Measurements from ENCODE around the gene THAP8.
A peak's percentile ranks its signal among the peaks of the same experiment; 100 is the strongest.
"Not testable (repeated sequence)": the region's sequence is repeated elsewhere in the genome, so short reads cannot be mapped to it uniquely, and the experiment has no call there.

THAP8 gene

DNA sequence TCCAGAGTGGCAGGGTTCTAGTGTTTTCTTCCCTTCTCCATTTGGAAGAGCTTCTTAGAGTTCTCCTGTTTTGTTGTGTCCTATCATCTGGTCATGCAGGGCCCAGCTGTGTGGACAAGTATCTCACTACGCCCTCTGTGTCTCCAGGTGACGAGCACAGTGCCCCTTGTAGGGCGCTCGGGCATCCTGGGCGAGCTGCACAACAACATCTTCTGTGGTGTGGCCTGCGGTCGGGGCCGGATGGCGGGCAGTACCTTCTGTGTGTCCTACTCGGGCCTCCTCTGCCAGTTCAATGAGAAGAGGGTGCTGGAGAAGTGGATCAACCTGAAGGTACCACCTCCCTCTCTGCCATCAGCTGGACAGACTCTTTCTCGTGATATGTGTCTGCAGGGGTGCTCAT, 13.6 kb upstream of the THAP8 start:
- DNase-seq = no peak

DNA sequence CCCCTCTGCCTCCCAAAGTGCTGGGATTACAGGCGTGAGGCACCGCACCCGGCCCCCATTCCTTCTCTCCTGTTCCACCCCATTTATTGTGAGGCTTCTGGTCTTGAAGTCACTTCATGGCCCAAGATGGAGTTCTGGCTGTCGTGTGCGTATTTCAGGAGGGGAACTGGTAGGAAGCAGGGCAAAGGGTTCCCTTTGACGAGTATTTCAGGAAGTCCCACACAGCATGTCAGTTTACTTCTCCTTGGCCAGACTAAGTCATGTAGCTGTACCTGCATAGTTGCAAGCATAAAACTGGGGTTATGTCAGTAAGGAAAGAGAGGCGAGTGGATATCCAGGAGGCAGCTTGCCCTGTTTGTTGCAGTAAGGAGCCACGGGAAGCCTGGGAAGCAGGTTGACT, 10.7 kb upstream of the THAP8 start:
- no peak for DNase-seq

DNA sequence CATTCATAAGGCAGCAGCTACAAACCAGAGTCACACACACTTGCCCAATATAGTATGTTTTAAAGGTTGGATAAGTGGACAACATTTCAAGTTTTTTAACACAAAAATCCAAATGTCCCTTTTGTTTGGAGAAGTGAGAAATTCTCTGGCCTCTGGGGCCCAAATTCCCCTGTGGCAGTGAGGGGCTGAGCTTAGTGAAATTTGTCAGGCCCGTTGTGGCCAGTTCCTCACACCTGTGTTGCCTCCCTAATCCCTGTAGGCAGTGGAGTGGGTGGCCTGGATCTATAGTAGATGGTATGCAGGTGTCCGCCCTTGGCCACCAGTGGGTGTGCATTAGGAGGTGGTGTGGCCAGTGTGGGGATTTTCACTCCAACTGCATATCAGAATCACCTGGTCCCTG, 7.3 kb upstream of the THAP8 start:
- DNase-seq = no peak

DNA sequence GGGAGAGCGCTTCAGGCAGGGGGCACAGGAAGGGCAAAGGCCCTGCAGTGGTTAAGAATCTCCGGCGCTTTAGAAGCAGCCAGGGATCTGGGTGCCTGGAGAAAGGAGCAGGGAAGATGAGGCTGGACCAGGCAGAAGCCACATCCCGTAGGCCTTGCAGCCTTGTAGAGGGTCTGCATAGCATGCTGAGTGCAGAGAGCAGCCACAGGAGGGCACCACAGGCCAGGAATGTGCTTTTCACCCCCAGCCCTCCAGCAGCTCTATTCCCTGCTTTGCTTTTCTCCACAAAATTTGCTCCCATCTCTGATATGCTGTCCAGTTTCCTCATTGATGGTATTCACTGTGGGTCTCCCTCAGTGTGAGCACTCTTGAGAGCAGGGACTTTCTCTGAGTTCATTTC, 6.3 kb upstream of the THAP8 start:
- no peak for DNase-seq

DNA sequence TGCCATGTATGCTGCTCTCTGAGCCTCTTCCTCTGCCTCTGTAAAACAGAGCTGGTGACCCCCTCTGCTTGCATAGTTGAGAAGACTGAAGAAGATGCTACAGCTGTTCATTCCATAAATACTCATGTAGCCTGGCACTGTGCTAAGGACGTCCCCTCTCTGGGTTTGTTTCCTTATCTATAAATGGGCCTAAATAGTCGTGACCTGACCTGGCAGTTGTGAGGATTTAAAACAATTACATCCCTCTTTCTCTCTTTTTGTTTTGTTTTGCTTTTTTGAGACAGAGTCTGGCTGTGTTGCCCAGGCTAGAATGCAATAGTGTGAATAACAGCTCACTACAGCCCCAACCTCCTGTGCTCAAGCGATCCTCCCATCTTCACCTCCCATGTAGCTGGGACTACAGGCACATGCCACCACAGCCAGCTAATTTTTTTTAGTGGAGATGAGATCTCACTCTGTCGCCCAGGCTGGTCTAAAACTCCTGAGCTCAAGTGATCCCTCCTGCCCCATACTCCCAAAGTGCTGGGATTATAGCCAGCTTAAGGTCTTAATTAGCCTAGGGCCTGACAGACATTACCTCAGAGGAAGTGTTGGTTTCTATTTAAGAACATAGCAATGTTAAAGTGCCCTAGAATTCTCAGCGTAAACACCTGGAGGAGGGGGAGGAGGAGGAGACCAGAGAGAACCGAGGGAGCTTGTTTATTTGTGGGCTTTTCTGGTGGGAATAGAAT, 5.3 kb upstream of the THAP8 start:
- DNase-seq = no peak

DNA sequence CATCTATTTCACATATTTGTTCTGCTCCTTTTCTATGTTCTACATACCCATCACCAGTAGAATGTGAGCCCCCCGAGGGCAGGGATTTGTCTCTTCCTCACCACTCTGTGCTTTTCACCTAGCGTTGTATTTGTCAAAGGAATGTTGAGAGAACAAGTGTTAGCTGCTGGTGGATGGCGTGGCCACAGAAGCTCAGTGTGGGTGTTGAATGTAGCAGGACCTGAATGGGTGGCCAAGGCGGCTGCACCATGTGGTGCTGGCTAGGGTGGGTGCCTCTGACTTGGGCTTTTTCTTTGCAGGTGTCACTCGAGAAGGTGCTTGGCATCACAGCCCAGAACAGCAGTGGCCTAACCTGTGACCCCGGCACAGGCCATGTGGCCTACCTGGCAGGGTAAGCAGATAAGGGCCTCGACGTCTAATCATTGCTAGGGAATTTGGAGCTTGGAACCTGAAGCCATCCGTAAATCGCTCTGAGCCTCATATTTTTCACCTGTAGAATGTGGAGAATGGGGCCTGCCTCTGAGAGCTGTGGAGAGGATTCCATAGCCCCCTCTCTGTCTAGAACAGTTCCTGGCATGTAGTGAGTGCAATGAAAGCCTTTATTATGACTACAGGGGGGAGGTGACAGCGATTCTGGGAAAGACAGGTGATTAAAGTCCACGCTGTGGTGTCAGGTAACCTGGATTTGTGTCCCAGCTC, 4.5 kb upstream of the THAP8 start:
- DNase-seq = no peak

DNA sequence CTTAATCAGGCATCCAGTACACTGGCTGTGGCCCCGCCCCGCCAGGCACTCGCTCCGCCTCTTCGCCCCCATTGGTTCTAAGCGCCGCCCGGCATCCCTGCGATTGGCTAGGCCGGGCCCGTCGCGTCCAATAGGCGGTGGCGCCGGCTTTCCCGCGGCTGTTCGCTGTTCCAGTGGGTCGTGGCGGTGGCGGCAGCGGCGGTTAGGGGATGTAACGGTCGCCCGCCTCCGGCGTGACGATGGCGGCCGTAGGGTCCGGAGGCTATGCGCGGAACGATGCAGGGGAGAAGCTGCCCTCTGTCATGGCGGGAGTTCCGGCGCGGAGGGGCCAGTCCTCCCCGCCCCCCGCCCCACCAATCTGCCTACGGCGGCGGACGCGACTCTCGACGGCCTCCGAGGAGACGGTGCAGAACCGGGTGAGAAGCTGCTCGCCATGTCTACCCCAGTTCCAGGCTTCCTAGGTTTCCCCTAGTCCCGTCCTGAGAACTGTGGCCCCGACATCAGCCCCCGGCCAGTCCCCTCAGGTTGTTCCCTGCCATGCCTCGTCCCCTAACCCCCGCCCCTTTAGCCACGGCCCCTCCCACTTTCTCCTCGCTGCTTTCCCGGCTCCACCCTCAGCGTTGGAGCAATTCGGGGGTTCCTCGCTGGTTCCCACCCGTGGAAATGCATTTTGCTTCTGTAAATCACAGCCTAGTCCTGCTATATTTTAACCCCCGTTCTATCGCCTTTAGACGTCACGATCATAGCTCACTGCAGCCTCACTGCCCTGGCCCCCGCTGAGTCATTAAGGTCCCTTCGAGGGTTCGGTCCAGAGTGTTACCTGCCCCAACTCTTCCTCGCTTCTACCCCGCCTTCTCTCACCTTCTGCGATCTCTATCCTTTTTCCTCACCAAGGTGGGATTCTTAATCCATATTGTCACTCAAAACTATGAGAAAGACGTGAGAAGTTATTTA, 925 bp upstream of the THAP8 start, which contains the start of gene WDR62:
Gene WDR62, plus strand, starts transcription at position 165 of the 954 bp plus-strand sequence. Its CDS starts 75 bp downstream, at position 240.
- DNase-seq = peak; percentile 91 to 92

DNA sequence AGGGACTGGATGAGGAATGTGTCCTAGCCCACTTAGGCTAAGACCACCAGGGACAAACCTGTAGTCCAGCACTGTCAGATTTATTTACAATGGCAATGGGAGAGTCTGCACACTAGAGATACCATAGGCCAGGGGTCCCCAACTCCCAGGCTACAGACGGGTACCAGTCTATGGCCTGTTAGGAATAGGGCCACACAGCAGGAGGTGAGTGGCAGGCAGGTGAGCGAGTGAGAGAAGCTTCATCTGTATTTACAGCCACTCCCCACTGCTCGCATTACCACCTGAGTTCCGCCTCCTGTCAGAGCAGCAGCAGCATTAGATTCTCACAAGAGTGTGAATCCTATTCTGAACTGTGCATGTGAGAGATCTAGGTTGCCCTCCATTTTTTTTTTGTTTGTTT, 2.4 kb downstream of the THAP8 start:
- no peak for DNase-seq

DNA sequence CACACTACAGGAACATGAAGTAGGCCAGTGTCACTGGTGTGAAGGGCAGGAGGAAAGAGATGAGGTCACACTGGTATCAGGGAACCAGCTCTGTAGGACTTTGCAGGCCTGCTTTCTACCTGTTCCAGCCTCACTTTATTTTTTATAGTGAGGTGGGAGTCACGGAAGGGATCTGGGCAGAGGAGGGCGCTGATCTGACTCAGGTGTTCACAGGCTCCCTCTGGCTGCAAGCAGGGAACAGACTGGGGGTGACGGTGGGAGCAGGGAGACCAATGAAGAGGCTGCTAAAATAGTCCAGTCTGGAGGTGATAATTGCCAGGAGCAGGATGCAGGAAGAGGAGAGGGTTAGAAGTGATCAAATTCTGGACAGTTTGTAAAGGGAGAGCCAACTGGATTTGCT, 2.8 kb downstream of the THAP8 start:
- DNase-seq = no peak

DNA sequence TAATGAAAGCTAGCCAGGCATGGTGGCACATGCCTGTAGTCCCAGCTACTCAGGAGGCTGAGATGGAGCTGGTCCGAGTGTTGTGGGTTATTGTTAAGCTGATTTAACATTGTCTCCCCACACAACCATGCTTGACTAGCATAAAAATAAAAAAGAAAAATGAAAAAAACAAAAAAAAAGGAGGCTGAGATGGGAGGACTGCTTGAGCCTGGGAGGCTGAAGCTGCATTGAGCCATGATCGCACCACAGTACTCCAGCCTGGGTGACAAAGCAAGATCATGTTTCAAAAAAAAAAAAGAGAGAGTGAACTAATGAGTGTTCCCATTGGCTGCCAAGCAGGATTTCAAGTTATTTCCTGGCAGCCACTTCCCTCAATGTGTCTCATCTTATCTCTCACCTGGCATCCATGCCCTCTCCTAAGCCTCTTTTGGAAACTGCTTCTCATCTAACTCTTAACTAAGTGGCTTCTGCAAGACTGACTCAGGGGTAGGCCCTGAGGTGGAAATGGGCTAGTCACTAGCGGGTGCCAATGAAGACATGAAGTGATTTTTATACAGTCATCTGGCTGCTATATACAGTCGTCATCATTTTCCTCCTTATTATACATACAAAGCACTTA, 4.9 kb downstream of the THAP8 start:
- DNase-seq = no peak

DNA sequence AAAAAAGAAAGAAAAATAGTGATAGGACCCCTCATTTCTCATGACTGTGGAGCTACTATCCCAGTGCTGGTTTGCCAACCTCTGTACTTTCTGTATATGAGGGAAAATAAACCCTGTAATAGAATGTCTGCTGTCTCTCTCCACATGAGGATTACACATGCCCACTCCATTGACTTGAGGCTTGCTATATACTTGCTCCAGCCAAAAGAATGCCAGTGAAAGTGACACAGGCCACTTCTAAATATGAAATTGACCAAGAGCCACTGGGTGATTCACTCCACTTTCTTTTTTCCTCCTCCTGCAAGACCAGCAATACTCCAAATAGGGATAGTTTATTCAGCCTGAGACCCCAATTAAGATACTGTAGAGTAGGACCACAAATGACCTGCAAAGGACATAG, 6.2 kb downstream of the THAP8 start:
- no peak for DNase-seq

DNA sequence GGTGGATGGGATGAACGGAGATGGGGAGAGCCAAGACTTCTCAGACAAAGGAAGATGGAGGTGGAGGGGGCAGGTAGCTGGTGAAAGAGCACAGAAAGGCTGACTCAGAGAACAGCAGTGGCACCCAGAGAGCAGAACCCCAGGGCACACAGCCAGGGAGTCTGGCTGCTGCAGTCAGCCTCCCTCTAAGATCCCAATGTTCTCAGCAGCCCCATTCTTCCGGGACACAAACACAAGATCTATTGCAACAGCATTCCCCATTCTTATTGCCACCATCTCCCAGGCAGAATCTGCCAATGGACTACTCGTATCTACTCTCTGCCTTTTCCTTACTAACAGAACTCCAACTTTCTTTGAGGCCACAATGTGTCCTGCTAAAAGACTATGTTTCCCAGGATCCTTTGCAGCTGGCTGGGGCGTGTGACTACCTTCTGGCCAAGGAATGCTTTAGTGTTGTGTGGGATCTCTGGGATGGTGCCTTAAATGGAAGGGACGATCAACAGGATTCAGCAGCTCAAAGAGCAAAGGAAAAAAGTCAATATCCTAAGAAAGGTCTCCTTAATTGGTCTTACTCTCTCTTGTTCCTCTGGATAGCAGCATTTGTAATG, 7.5 kb downstream of the THAP8 start:
- DNase-seq = no peak

DNA sequence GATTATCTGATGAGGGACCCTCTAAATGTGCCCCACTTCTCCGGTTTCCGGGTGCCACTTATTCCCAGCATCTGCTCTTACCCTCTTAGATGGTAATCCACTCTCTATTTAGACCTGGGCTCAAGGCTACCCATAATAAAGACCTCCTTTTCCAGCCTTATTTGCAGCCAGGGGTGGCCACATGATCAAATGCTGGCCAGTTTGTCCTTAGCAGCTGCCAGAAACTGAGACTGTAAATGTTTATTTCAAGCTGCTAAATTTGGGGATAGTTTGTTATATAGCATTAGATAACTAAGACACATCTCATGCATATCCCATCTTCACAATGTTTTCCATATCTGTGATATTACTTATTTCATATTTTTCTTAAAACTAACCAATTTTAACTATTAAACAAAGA, 10.1 kb downstream of the THAP8 start:
- DNase-seq = no peak

DNA sequence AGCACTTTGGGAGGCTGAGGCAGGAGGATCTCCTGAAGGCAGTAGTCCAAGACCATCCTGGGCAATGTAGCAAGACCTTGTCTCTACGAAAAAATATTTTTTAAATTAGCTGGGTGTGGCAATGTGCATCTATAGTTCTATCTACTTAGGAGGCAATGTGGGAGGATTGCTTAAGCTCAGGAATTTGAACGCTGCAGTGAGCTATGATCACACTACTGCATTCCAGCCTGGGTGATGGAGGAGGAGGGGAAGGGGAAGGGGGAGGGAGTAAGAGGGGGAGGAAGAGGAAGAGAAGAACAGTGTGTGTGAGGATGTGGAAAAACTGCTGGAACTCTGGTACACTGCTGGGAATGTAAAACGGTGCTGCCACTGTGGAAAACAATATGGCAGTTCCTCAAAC, 12.3 kb downstream of the THAP8 start:
- DNase-seq = no peak

DNA sequence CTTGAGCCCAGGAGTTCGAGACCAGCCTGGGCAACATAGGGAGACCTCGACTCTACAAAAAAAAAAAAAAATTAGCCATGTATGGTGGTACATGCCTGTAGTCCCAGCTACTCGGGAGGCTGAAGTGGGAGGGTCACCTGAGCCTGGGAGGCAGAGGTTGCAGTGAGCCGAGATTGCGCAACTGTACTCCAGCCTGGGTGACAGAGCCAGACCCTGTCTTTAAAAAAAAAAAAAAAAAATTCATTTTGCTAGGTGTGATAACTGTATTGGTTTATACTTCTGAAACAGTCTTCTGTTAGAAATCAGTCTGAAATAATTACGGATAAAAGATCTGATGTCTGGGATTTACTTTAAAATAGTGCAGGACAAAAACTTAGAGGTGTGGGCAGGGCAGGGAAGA, 13.0 kb downstream of the THAP8 start:
- DNase-seq = not testable (repeated sequence)

DNA sequence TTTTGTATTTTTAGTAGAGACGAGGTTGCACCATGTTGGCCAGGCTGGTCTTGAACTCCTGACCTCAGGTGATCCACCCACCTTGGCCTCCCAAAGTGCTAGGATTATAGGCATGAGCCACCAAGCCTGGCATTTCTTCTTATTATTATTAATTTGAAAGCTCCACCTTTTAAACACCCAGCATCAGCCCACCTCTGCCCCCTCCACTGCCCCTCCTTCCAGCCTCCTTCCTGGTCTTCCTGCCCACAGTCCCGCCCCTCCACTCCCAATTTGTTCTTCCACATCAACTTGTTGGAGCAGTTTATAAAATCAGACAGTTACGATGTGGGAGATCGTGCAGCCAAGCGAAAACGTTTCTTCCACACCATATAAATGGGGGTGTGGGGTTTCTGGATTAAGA, 13.6 kb downstream of the THAP8 start:
- no peak for DNase-seq

DNA sequence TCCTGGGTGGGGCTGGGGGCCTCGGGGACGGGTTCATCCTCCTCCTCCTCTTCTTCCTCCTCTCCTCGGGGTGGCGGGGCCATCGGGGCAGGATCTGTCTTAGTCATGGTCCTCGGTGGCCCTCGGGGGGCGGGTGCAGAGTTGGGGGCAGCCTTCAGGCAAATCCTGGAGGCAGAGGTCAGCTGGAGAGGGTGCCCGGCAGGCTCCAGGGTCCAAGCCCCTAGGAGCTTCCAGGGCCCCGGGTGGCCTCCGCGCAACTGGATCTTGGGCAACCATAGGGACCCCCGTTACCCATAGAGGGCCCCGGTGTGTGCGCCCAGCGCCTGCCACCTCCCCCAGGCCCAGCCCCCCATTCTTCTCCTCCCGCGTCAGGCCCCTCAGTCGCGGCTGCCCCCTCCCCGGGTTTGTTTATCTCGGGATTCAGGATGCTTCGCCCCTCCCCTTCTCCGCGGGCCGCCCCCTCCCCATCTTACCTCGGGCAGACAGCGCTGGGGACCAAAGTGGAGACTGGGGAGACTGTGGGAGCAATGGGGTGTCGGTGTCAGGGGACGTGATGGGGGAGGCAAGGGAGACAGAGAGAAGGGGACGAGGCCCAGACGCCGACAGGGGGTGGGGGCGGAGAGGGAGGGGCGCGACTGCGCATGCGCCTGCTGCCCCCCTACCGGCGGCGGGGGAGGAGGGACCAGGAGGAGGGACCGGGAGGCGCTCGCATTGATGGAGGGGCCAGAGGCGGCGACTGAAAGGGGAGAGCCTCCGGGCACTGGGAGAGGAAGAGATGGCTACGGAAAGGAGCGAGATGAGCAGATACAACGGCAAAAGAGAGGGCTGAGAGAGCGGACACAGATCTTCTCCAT, 21.6 kb downstream of the THAP8 start, which contains the start of gene CLIP3:
Gene CLIP3, minus strand, starts transcription at position 623 of the 854 bp plus-strand sequence. Its CDS starts 516 bp downstream, at position 107.
- DNase-seq = peak; percentile 14 to 18

DNA sequence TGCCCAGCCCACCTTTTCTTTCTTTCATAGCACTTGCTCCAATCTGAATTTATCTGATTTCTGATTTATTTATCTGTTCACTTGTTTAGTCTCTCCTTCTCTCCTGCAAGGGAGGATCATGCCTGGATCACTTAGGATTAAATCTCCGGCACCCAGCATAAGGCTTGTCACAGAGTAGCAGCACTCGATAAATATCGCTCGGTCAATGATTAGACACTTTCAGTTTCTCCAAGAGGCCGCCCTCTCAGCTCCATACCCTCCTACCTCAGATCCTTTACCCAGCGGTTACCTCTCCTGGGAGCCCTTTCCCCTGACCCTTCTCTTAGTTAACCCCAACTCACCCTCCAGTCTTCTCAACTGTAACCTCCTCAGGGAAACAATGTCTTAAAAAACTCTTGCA, 22.8 kb downstream of the THAP8 start:
- no peak for DNase-seq

DNA sequence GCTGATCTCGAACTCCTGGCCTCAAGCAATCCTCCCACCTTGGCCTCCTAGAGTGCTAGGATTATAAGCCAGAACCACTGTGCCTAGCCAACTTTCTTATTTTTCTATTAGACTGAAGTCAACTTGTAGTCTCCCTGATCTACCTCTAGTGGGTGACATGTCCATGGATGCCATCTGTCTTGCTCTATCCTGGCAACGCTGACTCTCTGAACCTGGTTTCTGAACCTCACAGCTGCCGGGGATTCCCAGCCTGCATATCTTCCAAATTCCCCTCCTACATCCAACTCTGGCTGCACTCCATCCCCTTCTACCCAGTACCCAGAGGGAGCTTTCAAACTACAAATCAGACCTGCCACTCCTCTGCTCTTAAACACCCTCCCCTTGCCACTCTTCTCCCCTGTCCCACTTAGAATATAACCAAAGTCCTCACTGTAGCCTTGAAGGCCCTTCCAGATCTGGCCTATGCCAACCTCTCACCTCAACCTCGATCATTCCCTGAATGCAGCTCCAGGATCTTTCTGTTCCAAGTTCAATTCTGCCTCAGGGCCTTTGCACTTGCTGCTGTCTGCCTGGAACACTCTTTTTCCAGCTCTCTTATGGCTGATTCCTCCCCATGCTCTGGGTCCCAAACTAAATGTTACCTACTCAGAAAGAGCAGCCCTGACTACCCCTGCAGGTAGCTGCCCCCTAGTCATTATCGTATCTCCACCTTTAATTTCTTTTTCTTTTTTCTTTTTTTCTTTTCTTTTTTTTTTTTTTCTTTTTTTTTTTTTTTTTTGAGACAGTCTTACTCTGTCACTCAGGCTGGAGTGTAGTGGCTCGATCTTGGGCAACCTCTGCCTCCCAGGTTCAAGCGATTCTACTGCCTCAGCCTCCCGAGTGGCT, 23.6 kb downstream of the THAP8 start:
- DNase-seq = no peak

DNA sequence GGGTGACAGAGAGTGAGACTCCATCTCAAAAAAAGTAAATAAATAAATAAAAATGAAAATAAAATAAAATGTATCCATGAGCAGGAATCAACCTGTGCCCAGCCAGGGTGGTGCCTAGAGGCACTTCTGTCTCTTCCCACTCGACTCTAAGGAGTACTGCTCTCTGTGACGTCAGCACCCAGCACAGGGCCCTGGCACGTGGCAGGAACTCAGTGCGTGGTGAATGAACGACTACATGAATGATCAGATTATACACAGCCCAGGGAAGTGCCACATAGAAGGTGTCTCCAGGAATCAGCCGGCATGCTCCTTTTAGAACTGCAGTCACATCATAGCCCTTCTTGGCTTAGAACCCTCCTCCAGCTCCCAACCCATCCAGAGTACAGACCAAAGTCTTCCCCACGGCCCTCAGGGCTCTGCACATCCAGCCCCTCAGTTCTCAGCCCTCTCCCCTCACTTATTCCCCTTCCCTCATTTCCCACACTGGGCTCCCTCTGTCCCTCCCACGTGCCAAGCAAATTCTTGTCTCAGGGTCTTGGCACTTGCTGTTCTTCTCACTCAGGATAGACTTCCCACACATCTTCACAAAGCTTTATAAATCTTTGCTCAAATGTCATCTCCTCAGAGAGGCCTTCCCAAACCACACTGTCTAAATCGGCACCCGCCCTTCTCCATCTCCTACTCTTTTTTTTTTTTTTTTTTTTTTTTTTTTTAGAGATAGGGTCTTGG, 25.6 kb downstream of the THAP8 start:
- DNase-seq = no peak
